ENCODE measurements around the gene FAM53A.

FAM53A gene

GRCh38 chr4:1603413-1604135 lies 80.5 kb downstream of the FAM53A start:
- no peak for DNase-seq (ENCODE audit: low spot score)

GRCh38 chr4:1602655-1603412 lies 81.3 kb downstream of the FAM53A start:
- no peak for DNase-seq (ENCODE audit: low spot score)

GRCh38 chr4:1601852-1602654 lies 82.1 kb downstream of the FAM53A start:
- no peak for DNase-seq (ENCODE audit: low spot score)

GRCh38 chr4:1601533-1601835 lies 82.6 kb downstream of the FAM53A start:
- DNase-seq (ENCODE audit: low spot score): no peak

- no peak for DNase-seq (ENCODE audit: low spot score)
Observed at GRCh38 chr4:1600811-1601532, 83.1 kb downstream of the FAM53A start.

GRCh38 chr4:1600211-1600780 lies 83.8 kb downstream of the FAM53A start:
- DNase-seq (ENCODE audit: low spot score): no peak

GRCh38 chr4:1599491-1600210 lies 84.5 kb downstream of the FAM53A start:
- no peak for DNase-seq (ENCODE audit: low spot score)

- DNase-seq (ENCODE audit: low spot score): no peak
Observed at GRCh38 chr4:1599026-1599481, 85.1 kb downstream of the FAM53A start.

GRCh38 chr4:1598206-1599025 lies 85.7 kb downstream of the FAM53A start:
- DNase-seq (ENCODE audit: low spot score): no peak

- DNase-seq (ENCODE audit: low spot score): no peak
Observed at GRCh38 chr4:1597021-1597931, 86.8 kb downstream of the FAM53A start.

GRCh38 chr4:1596393-1596792 lies 87.7 kb downstream of the FAM53A start:
- DNase-seq (ENCODE audit: low spot score): no peak

GRCh38 chr4:1595789-1596325 lies 88.3 kb downstream of the FAM53A start:
- no peak for DNase-seq (ENCODE audit: low spot score)

GRCh38 chr4:1594871-1595788 lies 89.0 kb downstream of the FAM53A start:
- DNase-seq (ENCODE audit: low spot score): no peak

GRCh38 chr4:1593881-1594345 lies 90.2 kb downstream of the FAM53A start:
- no peak for DNase-seq (ENCODE audit: low spot score)

- no peak for DNase-seq (ENCODE audit: low spot score)
Observed at GRCh38 chr4:1593458-1593857, 90.7 kb downstream of the FAM53A start.

- no peak for DNase-seq (ENCODE audit: low spot score)
Observed at GRCh38 chr4:1592709-1593417, 91.2 kb downstream of the FAM53A start.
